ENCODE results near the gene TPSD1. TPM values are rescaled to one million over a fixed set of nuclear protein-coding genes. Genes with fewer than 3 reads are reported as not detected.

The TPSD1 gene
- total RNA-seq, 2 experiments from 2014 or later: not detected

DNA sequence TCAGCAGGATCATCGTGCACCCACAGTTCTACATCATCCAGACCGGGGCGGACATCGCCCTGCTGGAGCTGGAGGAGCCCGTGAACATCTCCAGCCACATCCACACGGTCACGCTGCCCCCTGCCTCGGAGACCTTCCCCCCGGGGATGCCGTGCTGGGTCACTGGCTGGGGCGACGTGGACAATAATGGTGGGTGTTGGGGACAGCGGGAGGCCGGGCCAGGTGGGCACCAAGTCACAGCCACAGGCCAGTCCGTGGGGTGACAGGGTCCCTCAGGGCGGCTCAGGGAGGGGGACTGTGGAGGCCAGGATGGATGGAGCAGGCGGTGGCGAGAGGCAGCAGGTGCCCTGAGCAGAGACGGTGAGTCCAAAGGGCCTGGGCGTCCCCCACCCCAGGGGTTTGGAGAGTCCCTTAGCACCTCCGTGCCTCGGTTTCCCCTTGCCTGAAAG, 1.0 kb downstream of the TPSD1 start:
- ChIA-PET CTCF (no interaction called here), POLR2A (no interaction called here)
- Mint-ChIP-seq H3K27me3 (peaks cover 18% of the 10 kb centered on the region), H3K4me3 (no peak overlapping the region), H3K27ac (no peak overlapping the region), H3K4me1 (ENCODE audit: low read depth) (peaks cover 5% of the 10 kb centered on the region), H3K9me3 (no peaks in the 10 kb centered on the region), H3K36me3 (no peaks in the 10 kb centered on the region)
- intact Hi-C loops (cut with micrococcal nuclease): no loop called here
- DNase-seq: no peak

DNA sequence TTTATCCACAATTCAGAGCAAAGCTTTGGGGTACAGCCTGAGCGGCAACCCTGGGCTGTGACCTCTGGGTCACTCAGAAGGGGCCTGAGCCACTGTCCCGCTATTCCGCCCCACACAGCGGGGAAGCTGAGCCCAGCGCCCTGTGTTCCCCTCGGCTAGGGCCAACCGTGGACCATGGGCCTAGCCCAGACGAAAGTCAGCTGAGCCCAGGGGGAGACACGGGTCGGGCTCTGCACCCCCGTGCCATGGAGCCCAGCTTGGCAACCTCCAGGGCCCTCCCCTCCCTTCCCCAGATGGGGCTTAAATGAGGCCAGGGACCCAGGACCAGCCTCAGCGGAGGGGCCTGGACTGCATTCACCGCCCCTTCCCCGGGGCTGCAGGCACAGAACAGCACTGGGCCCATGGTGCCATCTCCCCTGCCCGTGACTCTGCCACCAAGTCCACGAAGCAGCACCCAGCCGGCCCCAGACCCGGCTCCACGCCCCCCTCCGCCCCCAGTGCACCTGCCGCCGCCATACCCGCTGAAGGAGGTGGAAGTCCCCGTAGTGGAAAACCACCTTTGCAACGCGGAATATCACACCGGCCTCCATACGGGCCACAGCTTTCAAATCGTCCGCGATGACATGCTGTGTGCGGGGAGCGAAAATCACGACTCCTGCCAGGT, 1.8 kb downstream of the TPSD1 start:
- Mint-ChIP-seq H3K9me3 (no peaks in the 10 kb centered on the region), H3K36me3 (no peaks in the 10 kb centered on the region), H3K4me1 (ENCODE audit: low read depth) (peaks cover 5% of the 10 kb centered on the region), H3K27ac (no peak overlapping the region), H3K27me3 (peaks cover 24% of the 10 kb centered on the region), H3K4me3 (no peak overlapping the region)
- ChIA-PET CTCF (no interaction called here), POLR2A (no interaction called here)
- intact Hi-C loops (cut with micrococcal nuclease): no loop called here
- no peak for DNase-seq

DNA sequence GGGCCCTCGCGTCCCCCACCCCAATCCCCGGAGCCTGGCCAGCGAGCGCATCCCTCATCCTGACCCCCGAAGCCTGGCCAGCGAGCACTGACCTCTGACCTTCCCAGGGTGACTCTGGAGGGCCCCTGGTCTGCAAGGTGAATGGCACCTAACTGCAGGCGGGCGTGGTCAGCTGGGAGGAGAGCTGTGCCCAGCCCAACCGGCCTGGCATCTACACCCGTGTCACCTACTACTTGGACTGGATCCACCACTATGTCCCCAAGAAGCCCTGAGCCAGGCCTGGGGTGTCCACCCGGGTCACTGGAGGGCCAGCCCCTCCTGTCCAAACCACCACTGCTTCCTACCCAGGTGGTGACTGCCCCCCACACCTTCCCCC, 2.3 kb downstream of the TPSD1 start:
- no peak overlapping the region for H3K4me3 Mint-ChIP-seq
- H3K9me3 Mint-ChIP-seq: no peaks in the 10 kb centered on the region
- no peak overlapping the region for H3K27ac Mint-ChIP-seq
- ChIA-PET CTCF (no interaction called here), POLR2A (no interaction called here)
- H3K4me1 Mint-ChIP-seq (ENCODE audit: low read depth): peaks cover 5% of the 10 kb centered on the region
- H3K27me3 Mint-ChIP-seq: peaks cover 24% of the 10 kb centered on the region
- no peak for DNase-seq
- intact Hi-C loops (cut with micrococcal nuclease): no loop called here
- no peaks in the 10 kb centered on the region for H3K36me3 Mint-ChIP-seq

DNA sequence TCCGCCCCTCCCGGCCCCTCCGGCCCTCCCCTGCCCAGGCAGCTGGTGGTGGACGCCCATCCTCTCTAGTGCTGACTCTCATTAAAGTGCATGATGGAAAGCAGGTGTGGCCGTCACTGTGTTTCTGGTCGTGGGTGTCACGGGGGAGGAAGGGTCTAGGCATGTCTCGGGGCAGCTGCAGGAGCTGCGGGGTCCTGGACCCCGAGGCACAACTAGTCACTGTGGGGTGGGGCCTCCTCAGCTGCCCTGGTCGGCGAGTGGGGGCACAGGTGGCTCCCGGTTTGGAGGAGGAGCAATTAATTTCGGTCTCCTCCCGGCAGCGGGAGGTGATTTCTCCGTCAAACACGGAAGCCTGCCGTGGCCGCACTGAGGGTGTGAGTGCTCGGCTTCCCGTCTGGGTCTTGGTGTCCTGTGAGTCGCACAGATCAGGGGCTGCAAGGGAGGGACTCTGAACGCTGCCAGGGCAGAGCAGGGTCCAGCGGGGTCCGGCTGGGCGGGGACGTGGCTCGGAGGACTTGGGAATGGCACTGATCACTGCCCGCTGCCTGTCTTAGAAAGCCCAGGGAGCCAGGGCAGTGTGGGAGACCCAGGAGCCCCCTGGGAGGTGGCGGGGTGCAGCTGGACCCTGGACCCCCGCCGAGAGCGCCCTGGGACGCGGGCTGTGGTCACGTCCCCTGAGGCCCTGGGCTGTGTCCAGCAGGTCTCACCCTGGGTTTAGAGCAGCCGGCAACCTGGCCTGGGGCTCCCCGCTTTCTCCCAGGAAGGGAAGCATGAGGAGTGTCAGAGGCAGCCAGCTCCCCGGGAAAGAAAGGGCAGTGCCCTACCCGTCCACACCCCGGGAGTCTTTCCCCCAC, 3.3 kb downstream of the TPSD1 start:
- POLR2A ChIA-PET: no interaction called here
- Mint-ChIP-seq H3K4me3 (no peak overlapping the region), H3K36me3 (no peaks in the 10 kb centered on the region), H3K27ac (no peak overlapping the region), H3K27me3 (peaks cover 24% of the 10 kb centered on the region), H3K9me3 (peaks cover under 1% of the 10 kb centered on the region), H3K4me1 (ENCODE audit: low read depth) (peaks cover 5% of the 10 kb centered on the region)
- CTCF ChIA-PET: no interaction called here
- intact Hi-C loops (cut with micrococcal nuclease): no loop called here
- no peak for DNase-seq

DNA sequence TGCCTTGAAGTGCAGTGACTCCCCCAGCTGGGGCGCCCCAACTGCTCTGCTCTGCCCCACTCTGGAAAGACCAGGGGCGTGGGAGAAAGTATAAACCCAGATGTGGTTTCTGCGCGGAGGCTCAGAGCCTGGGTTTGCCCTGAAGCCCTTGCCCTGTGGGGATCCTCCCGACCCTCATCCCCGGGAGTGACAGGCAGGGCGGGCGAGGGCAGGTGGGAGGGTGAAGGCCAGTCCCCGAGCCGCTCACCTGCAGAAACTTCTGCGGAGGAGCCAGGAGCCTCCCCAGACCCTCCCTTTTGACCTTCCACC, 3.8 kb downstream of the TPSD1 start:
- intact Hi-C loops (cut with micrococcal nuclease): no loop called here
- H3K4me1 Mint-ChIP-seq (ENCODE audit: low read depth): peaks cover 5% of the 10 kb centered on the region
- no peak for DNase-seq
- no peak overlapping the region for H3K4me3 Mint-ChIP-seq
- peaks cover 24% of the 10 kb centered on the region for H3K27me3 Mint-ChIP-seq
- H3K9me3 Mint-ChIP-seq: peaks cover 6% of the 10 kb centered on the region
- no peak overlapping the region for H3K27ac Mint-ChIP-seq
- no peaks in the 10 kb centered on the region for H3K36me3 Mint-ChIP-seq
- ChIA-PET POLR2A (no interaction called here), CTCF (no interaction called here)

DNA sequence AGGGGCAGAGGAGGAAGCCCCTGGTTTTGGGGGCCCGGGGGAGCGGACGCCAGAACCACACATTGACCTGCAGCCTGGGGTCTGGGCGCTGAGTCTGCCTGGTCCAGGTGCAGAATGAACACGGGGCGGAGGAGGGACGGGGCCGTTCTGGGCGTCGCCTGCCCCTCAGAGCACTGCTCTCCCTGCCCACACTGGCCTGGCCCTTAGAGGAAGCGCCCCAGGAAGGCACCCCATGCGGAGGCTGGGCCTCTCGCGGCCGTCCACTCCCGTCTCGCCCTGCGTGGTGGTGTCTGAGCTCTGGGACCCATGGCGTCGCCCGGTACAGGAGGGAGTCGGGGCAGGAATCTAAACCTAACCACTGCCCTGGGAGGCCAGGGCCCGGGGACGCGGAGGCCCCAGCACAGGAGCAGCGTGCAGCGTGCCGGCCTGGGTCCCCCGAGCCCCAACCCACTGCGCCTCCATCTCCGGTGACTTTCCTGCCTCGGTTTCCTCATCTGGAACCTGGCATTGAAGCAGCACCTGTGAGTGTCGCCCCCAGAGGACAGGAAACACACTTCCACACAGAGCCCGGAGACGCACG, 4.3 kb downstream of the TPSD1 start:
- no peak overlapping the region for H3K27ac Mint-ChIP-seq
- H3K36me3 Mint-ChIP-seq: no peaks in the 10 kb centered on the region
- H3K4me1 Mint-ChIP-seq (ENCODE audit: low read depth): peaks cover 5% of the 10 kb centered on the region
- H3K9me3 Mint-ChIP-seq: peaks cover 9% of the 10 kb centered on the region
- H3K27me3 Mint-ChIP-seq: peaks cover 24% of the 10 kb centered on the region
- POLR2A ChIA-PET: no interaction called here
- DNase-seq: no peak
- CTCF ChIA-PET: no interaction called here
- no peak overlapping the region for H3K4me3 Mint-ChIP-seq
- intact Hi-C loops (cut with micrococcal nuclease): no loop called here

DNA sequence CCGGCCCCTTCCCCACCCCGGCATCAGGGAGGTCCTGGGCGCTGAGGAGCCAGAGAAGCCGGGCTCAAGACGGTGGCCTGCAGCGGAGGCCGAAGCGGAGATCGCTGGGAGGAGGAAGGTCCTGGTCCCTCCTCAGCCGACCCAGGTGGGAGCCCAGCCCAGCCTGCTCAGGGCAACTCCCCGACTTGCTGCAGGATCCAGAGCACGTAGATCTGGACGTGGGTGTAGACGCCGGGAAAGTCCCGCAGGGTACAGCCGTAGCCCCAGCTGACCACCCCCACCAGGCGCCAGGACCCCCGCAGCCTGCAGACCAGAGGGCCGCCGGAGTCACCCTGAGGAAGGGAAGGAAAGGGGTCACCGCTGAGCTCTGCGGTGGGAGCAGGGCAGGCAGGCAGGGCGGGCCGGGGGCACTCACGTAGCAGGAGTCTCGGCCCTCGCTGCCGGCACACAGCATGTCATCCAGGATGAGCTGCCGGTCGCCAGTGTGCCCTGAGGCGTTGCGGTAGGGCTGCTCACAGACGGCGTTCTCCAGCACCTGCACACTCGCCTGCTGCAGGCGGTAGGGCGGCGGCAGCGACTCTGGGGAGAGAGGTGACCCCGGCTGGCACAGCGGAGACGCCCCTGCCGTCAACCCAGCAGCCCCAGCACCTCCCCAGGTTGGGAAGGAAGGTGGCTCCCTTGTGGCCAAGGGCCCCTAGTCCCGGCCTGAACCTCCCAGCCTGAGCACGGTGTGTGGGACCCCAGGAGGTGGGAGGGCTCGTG, 5.4 kb downstream of the TPSD1 start:
- intact Hi-C loops (cut with micrococcal nuclease): no loop called here
- CTCF ChIA-PET: no interaction called here
- POLR2A ChIA-PET: no interaction called here
- Mint-ChIP-seq H3K27me3 (peaks cover 24% of the 10 kb centered on the region), H3K4me3 (no peak overlapping the region), H3K27ac (no peak overlapping the region), H3K9me3 (peaks cover 9% of the 10 kb centered on the region), H3K36me3 (no peaks in the 10 kb centered on the region), H3K4me1 (ENCODE audit: low read depth) (peaks cover 5% of the 10 kb centered on the region)
- no peak for DNase-seq

DNA sequence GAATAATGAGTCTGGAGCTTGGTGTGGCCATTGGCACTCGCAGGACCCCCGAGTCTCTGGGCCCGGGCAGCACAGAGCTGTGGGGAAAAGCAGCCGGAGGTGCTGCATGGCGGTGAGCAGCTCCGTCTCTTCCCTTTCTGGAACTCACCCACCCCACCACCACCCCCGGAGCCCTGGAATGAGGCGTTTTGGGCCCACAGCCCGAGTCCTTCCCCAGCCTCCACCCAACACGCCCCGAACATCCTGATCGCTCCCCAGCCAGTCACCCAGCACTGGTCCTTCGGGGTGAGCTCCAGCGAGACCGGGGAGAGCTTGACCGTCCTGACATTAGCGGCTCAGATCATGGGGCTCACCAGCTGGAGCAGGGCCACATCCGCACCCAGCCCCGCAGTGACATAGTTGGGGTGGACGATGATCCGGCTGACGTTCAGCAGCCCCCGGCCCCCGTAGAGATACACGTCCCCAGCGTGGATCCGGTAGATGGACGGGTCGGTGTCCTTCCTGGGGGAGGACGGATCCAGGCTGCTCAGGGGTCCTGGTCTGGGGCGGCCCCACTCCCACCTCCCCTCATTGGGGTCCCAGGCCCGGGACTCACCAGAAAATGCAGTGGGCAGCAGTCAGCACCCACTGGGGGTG, 6.5 kb downstream of the TPSD1 start:
- H3K36me3 Mint-ChIP-seq: no peaks in the 10 kb centered on the region
- H3K27me3 Mint-ChIP-seq: peaks cover 21% of the 10 kb centered on the region
- ChIA-PET CTCF (no interaction called here), POLR2A (no interaction called here)
- H3K4me1 Mint-ChIP-seq (ENCODE audit: low read depth): peaks cover 5% of the 10 kb centered on the region
- H3K4me3 Mint-ChIP-seq: no peak overlapping the region
- no peak for DNase-seq
- no peak overlapping the region for H3K27ac Mint-ChIP-seq
- intact Hi-C loops (cut with micrococcal nuclease): no loop called here
- H3K9me3 Mint-ChIP-seq: peaks cover 9% of the 10 kb centered on the region

DNA sequence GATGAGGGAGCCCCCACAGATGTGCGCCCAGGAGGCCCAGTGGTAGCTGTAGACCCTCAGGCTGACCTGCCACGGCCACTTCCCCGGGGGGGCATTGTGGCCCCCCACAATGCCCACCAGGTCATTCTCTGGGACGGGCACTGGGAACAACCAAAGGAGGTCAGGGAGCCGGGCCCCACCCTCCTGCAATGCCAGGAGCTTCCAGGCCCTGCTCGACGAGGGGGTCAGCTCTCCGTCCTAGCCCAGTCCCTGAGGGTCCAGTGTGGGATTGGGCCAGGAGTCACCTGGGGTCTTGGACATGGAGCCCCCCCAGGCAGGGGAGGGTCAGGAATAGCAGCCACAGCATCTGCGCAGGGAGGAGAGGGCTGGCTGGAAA, 7.0 kb downstream of the TPSD1 start:
- H3K27me3 Mint-ChIP-seq: peaks cover 21% of the 10 kb centered on the region
- ChIA-PET POLR2A (no interaction called here), CTCF (no interaction called here)
- H3K36me3 Mint-ChIP-seq: no peaks in the 10 kb centered on the region
- no peak overlapping the region for H3K27ac Mint-ChIP-seq
- DNase-seq: no peak
- peaks cover 5% of the 10 kb centered on the region for H3K4me1 Mint-ChIP-seq (ENCODE audit: low read depth)
- peaks cover 9% of the 10 kb centered on the region for H3K9me3 Mint-ChIP-seq
- no peak overlapping the region for H3K4me3 Mint-ChIP-seq
- intact Hi-C loops (cut with micrococcal nuclease): no loop called here

DNA sequence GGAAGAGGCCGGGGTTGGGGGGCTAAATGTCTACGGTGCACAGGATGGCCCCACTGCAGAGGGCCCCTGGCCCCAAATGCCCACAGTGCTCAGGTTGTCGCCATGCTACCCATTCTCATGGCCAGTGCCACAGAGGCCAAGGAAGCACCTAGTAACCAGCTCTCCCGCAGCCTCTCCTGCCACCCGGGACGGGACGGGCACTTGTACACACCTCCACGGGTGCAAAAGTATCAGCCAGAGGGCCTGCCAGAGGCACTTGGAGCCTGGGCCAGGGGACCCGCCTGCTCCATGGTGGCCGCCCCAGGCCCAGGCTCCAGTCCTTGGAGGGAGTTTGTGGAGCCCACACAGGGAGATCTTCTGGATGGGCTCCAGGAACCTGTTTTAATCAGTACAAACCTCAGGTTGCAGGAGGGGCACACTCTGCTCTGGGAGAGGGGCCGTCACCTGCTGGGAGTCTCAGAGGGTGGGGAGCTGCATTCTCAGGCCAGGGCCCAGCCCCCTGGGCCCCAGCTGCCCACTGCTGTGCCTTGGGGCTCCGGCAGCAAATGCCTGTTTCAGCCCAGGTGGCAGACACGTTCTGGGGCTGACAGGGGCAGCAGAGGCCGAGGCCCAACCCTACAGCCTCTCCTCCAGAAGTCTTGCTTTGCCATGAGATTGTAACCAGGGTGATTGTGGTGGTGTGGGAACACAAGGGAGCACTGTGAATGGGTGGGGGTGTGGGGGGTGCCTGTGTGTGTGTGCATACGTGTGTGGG, 7.9 kb downstream of the TPSD1 start:
- Mint-ChIP-seq H3K36me3 (no peaks in the 10 kb centered on the region), H3K27ac (no peak overlapping the region), H3K4me1 (ENCODE audit: low read depth) (peaks cover 5% of the 10 kb centered on the region), H3K27me3 (peaks cover 21% of the 10 kb centered on the region), H3K9me3 (peaks cover 9% of the 10 kb centered on the region), H3K4me3 (no peak overlapping the region)
- intact Hi-C loops (cut with micrococcal nuclease): no loop called here
- POLR2A ChIA-PET: no interaction called here
- DNase-seq: no peak
- CTCF ChIA-PET: no interaction called here

DNA sequence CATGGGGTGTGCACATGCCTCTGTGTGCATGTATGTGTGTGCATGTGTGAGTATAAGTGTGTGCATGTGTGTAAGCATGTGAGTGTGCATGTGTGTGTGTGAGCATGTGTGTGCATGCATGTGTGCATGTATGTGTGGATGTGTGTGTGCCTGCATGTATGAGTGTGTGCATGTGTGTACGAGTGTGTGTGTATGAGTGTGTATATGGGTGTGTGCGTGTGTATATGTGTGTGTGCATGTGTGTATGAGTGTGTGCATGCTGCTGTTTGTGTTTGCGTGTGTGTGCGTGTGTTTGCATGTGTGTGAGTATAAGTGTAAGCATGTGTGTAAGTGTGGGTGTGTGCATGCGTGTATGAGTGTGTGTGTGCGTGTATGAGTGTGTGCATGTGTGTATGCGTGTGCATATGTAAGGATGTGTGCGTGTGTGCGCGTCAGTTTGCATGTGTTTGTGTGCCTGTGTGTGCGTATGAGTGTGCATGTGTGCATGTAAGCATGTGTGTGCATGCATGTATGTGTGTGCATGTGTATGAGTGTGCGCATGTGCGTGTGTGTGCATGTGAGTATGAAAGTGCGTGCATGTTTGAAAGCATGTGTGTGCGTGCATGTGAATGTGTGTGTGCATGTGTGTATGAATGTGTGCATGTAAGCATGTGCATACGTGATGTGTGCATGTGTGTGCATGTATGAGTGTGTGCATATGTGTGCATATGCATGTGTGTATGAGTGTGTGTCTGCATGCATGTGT, 8.6 kb downstream of the TPSD1 start:
- intact Hi-C loops (cut with micrococcal nuclease): no loop called here
- no peak overlapping the region for H3K27ac Mint-ChIP-seq
- ChIA-PET POLR2A (no interaction called here), CTCF (no interaction called here)
- H3K36me3 Mint-ChIP-seq: no peaks in the 10 kb centered on the region
- no peak for DNase-seq
- no peaks in the 10 kb centered on the region for H3K4me1 Mint-ChIP-seq (ENCODE audit: low read depth)
- peaks cover 9% of the 10 kb centered on the region for H3K9me3 Mint-ChIP-seq
- no peak overlapping the region for H3K4me3 Mint-ChIP-seq
- peaks cover 17% of the 10 kb centered on the region for H3K27me3 Mint-ChIP-seq
